Hematopoietic multipotent progenitor cell treated with erythropoietin and hydrocortisone succinate and interleukin-3 and kit ligand, for 15 days (in vitro differentiated cells): ENCODE results near the gene CFB.

Experiments
- DNase-seq: peaks from one replicate; pipeline ENCODE4 v3.0.0-alpha.2; 2015; ENCODE audit warnings: low spot score

The CFB gene

GRCh38 chr6:31948753-31949413, 3.0 kb downstream of the CFB start:
- DNase-seq, result peak; percentile 12

GRCh38 chr6:31949926-31950548, 4.1 kb downstream of the CFB start:
- no peak for DNase-seq

DNA sequence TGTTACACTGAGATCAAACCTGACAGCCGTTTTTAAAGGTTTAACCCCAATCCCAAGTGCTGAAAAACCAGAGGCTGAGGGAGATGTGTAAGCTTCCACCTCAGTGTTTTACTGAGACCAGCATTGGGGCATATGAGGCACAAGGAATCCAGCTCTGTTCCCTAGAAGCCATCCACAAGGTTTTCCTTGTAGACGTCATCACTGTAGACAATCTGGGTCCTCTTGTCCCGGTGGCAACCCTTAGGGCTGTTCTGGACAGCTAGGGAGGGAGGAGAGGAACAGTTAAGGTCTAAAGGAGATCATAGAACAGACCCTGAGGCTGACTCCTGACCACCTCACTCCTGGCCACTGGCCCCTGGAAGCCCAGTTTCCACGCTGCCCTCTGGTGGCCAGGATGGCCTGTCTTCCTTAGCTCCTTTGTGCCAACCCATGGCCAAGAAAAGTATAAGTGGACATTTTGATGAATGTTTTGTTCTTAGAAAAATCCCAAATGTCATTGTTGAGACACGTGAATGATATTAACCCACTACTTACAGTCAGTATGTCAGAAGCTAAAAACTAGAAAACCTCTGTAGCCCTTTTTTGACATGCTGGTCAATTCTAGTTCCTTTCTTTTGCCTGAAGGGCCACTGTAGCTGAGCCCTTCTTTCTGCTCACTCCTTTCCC, 6.4 kb downstream of the CFB start:
- peak; percentile 47 for DNase-seq

DNA sequence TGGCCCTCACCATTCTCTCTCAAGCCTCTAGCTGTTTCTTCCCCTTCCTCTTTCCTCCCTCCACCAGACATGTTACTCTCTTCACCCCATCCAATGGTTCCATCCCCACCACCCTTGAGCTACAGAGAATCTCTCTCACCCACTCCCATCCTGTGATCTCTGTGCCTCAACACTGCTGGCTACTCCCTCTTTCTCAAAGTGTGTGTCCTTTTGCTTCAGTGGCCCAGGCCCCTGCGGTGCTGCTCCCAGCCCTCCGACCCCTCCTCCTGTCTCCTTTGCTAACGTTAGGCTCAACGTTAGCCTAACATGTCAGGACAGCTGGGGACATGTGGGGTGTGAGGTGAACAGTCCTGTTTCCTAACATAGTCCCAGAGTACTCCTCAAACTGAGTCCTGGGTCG, 7.0 kb downstream of the CFB start:
- DNase-seq, result no peak

- no peak for DNase-seq
Observed at GRCh38 chr6:31954511-31954910, 8.6 kb downstream of the CFB start.

GRCh38 chr6:31956796-31957195, 10.9 kb downstream of the CFB start:
- DNase-seq, result no peak

DNA sequence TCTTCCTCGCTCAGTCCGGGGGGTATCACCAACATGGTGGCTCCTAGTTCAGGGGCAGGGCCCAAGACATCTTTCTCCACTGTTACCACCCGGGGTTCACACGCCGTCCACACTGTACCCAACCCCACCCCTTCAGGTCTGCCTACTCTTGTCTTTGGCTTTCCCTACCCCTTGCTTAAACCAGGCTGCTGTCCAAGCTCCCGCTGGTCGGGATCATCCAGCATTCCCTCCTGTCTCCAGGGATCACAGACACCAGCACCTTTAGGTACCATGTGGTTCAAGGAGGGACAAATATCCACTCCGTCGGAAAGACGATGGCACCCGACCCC, 12.5 kb downstream of the CFB start:
- DNase-seq, result no peak

DNA sequence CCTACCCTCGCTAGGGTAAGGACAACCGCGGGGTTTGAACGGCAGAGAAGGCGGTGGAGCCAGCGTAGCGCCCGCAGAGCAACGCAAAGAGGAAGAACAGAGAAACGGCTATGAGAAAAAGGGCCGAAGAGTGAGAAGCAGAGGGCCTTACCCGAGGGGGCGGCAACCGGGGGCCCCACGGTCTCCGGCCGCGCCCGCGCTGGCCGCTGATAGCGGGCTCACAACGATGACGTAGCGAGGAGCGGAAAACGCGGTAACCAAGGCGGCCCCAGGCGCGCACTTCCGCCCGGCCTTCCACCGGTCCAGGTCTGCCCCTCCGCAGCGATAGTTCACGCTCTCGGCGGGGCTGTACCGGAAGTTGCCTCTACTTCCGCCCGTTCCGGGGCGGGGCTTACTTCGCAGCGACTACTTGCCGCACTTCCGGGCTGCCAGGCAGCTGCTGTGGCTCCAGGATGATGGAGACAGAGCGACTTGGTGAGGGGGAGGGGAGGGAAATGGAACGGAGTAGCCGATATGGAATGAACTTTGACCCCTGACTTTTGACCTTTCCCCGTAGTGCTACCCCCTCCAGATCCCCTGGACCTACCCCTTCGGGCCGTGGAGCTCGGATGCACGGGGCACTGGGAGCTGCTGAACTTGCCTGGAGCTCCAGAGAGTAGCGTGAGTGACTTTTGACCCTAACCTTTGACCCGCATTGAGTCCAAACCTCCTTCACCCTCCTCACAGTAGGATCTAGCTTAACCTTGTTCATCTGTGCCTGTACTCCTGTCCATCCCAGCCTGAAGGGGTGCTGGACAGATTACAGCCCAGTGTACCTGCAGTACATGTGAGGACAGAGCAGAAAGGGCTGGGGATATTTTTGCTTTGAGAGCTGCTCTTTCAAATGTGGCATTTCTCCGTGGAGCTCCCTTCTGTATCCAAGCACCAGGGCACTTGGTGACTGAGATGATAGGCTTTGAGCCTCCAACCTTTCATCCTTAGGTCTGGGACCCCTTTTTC, 13.1 kb downstream of the CFB start, which contains the start of the genes NELFE and SKIC2:
Gene NELFE (minus strand): TSS at position 231 of the 999 bp plus-strand sequence. CDS start 525 bp downstream, outside the sequence.
Gene SKIC2 (plus strand): TSS at position 435 of the 999 bp plus-strand sequence. CDS start 18 bp downstream, at position 453.
- DNase-seq, result peak; percentile 98

DNA sequence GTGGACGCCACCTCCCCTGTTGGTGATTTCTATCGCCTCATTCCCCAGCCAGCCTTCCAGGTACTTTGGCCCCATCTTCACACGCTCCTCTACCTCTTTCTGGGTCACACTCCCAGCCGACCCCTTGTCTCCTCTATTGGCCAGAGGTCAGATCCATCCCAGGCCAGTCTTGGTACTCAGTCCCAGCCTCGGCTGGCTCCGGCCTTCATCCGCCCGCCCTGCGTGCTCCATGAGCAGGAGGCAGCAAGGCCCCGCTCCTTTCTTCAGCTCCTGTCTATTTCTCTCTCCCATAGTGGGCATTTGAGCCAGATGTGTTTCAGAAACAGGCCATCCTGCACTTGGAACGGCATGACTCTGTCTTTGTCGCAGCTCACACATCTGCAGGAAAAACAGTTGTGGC, 15.7 kb downstream of the CFB start:
- DNase-seq, result no peak

- no peak for DNase-seq
Observed at GRCh38 chr6:31963921-31964320, 18.0 kb downstream of the CFB start.

- DNase-seq, result no peak
Observed at GRCh38 chr6:31965700-31966099, 19.8 kb downstream of the CFB start.

GRCh38 chr6:31966506-31966905, 20.6 kb downstream of the CFB start:
- DNase-seq, result no peak

DNA sequence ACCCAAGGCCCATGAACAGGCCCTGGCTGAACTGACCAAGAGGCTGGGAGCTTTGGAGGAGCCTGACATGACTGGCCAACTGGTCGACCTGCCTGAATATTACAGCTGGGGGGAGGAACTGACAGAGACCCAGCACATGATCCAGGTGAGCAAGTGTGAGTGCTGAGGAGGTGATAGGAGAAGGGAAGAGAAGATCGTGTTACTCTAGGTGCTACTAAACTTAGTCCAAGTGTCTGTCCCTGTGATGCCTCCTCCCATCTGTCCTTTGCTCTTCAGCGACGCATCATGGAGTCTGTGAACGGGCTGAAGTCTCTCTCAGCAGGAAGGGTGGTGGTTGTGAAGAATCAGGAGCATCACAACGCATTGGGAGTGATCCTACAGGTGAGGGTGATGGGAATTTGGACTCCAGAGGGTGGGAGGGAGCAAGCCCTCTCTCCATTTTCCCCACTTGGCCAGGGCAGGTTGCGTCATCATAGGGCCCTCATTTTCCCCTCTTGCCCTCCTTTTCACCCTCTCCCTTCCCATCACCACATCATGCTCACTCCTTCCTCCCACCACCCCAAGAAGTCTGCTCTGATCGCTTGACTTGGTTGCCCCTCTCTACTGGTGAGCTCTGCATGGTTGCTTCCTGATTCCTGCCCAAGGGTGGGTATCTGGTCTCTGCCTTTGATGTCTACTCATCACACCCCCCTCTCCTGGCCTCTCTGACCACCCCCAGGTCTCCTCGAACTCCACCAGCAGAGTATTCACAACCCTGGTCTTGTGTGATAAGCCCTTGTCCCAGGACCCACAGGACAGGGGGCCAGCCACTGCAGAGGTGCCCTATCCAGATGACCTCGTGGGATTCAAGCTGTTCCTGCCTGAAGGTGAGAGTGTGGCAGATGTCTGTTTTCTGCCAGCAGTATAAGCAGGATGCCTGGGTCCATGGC, 21.4 kb downstream of the CFB start:
- no peak for DNase-seq

- DNase-seq, result no peak
Observed at GRCh38 chr6:31967926-31968320, 22.0 kb downstream of the CFB start.

GRCh38 chr6:31968326-31968725, 22.4 kb downstream of the CFB start:
- DNase-seq, result no peak

DNA sequence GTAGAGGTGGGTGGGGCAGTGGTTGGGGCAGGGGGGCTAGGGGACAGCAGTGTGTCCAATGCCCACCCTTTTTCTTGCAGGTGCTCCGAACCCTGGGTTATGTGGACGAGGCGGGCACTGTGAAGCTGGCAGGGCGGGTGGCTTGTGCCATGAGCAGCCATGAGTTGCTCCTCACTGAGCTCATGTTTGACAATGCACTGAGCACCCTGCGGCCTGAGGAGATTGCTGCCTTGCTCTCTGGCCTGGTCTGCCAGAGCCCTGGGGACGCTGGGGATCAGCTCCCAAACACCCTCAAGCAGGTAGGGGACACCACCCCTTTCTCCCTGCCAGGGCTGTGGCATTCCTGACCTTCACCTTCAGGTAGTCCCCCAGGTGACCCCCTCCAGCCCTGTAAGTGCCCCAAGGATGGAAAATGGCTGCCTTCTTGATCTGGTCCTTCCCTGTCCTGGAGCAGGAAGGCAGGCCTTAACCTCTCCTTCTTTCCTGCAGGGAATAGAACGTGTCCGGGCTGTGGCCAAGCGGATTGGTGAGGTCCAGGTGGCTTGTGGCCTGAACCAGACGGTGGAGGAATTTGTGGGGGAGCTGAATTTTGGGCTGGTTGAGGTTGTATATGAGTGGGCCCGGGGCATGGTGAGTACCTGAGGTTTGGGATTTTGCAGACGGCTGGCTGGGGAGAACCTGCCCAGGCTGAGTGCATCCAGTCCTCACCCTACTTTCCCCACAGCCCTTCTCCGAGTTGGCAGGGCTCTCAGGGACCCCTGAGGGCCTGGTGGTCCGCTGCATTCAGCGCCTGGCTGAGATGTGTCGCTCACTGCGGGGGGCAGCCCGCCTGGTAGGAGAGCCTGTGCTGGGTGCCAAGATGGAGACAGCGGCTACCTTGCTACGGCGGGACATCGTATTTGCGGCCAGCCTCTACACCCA, 23.2 kb downstream of the CFB start:
- no peak for DNase-seq

GRCh38 chr6:31969712-31970603, 24.1 kb downstream of the CFB start:
- DNase-seq, result peak; percentile 11

DNA sequence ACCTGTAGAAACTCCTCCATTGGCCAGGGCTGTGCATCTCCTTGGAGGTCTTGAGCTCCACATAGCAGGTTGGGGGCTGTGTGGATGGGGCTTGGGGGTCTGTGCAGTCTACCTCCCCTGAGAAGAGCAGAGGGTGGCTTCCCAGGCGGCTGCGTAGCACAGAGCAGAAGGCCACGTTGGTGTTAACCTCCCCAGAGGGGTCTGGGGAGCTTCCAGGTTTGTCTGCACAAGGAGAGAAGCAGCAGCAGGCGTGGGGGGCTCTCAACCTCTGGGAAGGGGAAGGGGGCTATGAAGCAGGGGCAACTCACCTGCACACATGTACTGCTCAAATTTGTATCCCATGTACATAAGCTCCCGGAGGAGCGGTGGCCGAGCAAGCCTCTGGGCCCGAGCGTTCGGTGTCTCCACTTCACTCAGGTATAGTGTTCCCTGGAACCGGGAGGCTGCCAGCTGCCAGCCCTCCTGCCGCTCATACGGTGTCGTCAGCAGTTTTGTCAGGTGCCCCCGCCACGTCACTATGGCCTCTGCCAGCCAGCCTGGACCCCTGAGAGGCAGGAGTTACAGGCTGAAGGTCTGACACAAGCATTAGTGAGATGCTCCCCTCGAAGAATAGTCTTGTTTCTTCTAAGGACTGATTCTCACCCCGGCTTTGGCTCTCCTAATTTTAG, 24.8 kb downstream of the CFB start:
- no peak for DNase-seq
